CD14-positive monocyte (primary cell): Measurements from ENCODE around the gene STT3B. TPM values are rescaled to one million over a fixed set of nuclear protein-coding genes. Genes with fewer than 3 reads are reported as not detected.

ENCODE experiments used
- DNase-seq, 3 donors: peaks; one replicate each; pipeline ENCODE4 v3.0.0-alpha.2; 2011 to 2022
- H2AFZ ChIP-seq: 2 replicates; pipeline ENCODE4 v1.6.0; 2012; ENCODE audit warnings: mild to moderate bottlenecking, low read depth, low read length, inconsistent platforms; ENCODE audit not compliant: insufficient read depth, poor library complexity, severe bottlenecking
- H3K27ac ChIP-seq, 2 donors: 1 replicate in 1 of 2; 2 replicates in 1 of 2; pipeline ENCODE4 v1.5.1; 2012 to 2013; ENCODE audit warnings: low read length in 2 of 2, control low read depth in 1 of 2, inconsistent platforms in 1 of 2, low read depth in 1 of 2, mild to moderate bottlenecking in 1 of 2
- H3K27me3 ChIP-seq, 2 donors: one replicate each; pipeline versions ENCODE4 v1.6.0 to v1.6.1; 2011 to 2013; ENCODE audit warnings: low read length in 2 of 2; ENCODE audit not compliant: control insufficient read depth in 2 of 2, insufficient read depth in 2 of 2
- H3K36me3 ChIP-seq, 2 donors: replicated peaks in 1 of 2; 1 replicate in 1 of 2; 2 replicates in 1 of 2; pipeline versions ENCODE4 v1.5.1 to v1.6.1; 2012 to 2013; ENCODE audit warnings: low read length in 2 of 2, control low read depth in 1 of 2, inconsistent platforms in 1 of 2, mild to moderate bottlenecking in 1 of 2; ENCODE audit not compliant: insufficient read depth in 2 of 2, control insufficient read depth in 1 of 2
- H3K4me1 ChIP-seq, 2 donors: 1 replicate in 1 of 2; 2 replicates in 1 of 2; pipeline versions ENCODE4 v1.5.1 to v1.6.1; 2012 to 2013; ENCODE audit warnings: low read length in 2 of 2, control low read depth in 1 of 2, inconsistent platforms in 1 of 2, mild to moderate bottlenecking in 1 of 2, moderate library complexity in 1 of 2; ENCODE audit not compliant: insufficient read depth in 2 of 2, control insufficient read depth in 1 of 2
- H3K4me2 ChIP-seq: replicated peaks from 2 replicates; pipeline ENCODE3; 2012; ENCODE audit warnings: low read length, moderate library complexity, mild to moderate bottlenecking; ENCODE audit not compliant: poor library complexity, severe bottlenecking; ENCODE audit errors: extremely low read depth
- H3K4me3 ChIP-seq, 3 experiments: fragments of 200-600 bp in 1 of 3; sonication (generic) in 1 of 3; replicated peaks in 1 of 3; 1 replicate in 2 of 3; 2 replicates in 1 of 3; pipeline ENCODE4 v1.5.1; 2011 to 2013; ENCODE audit warnings: low read length in 3 of 3, mild to moderate bottlenecking in 3 of 3, control low read depth in 2 of 3, low read depth in 2 of 3, inconsistent platforms in 1 of 3, moderate library complexity in 1 of 3
- H3K79me2 ChIP-seq: 2 replicates; pipeline ENCODE4 v1.6.0; 2012; ENCODE audit warnings: mild to moderate bottlenecking, control low read depth, inconsistent platforms, low read length, moderate library complexity; ENCODE audit not compliant: insufficient read depth
- H3K9ac ChIP-seq: 2 replicates; pipeline ENCODE4 v1.6.0; 2017; ENCODE audit warnings: low read length, mild to moderate bottlenecking; ENCODE audit not compliant: insufficient read depth, poor library complexity, severe bottlenecking
- H3K9me3 ChIP-seq, 2 donors: replicated peaks in 1 of 2; 1 replicate in 1 of 2; 2 replicates in 1 of 2; pipeline versions ENCODE4 v1.5.1 to v1.6.1; 2012 to 2013; ENCODE audit warnings: low read length in 2 of 2, control low read depth in 1 of 2; ENCODE audit not compliant: control insufficient read depth in 1 of 2, insufficient read depth in 1 of 2
- H4K20me1 ChIP-seq: 2 replicates; pipeline ENCODE4 v1.6.0; 2012; ENCODE audit warnings: mild to moderate bottlenecking, low read length, control low read depth, moderate library complexity; ENCODE audit not compliant: insufficient read depth
- H3K27ac Mint-ChIP-seq, 7 donors: one replicate each; pipeline ENCODE4 v1.8.0; 2020; ENCODE audit warnings: mild to moderate bottlenecking in 7 of 7, mixed read lengths in 7 of 7, moderate library complexity in 6 of 7, inconsistent platforms in 2 of 7
- H3K27me3 Mint-ChIP-seq, 3 donors: one replicate each; pipeline ENCODE4 v1.8.0; 2021 to 2022; ENCODE audit warnings: low read depth in 3 of 3, mild to moderate bottlenecking in 3 of 3, mixed read lengths in 3 of 3, moderate library complexity in 3 of 3, inconsistent platforms in 1 of 3
- H3K36me3 Mint-ChIP-seq, 2 donors: one replicate each; pipeline ENCODE4 v1.8.0; 2020; ENCODE audit warnings: mixed read lengths in 2 of 2, inconsistent platforms in 1 of 2, mild to moderate bottlenecking in 1 of 2
- H3K4me1 Mint-ChIP-seq: one replicate; pipeline ENCODE4 v1.8.0; 2020; ENCODE audit warnings: mild to moderate bottlenecking, mixed read lengths
- H3K4me3 Mint-ChIP-seq, 2 donors: one replicate each; pipeline ENCODE4 v1.8.0; 2020; ENCODE audit warnings: mild to moderate bottlenecking in 2 of 2, mixed read lengths in 2 of 2, moderate library complexity in 1 of 2
- H3K9me3 Mint-ChIP-seq, 7 donors: one replicate each; pipeline ENCODE4 v1.8.0; 2020 to 2022; ENCODE audit warnings: mixed read lengths in 7 of 7, mild to moderate bottlenecking in 6 of 7, moderate library complexity in 6 of 7, inconsistent platforms in 2 of 7
- WGBS: methylation state at CpG from one replicate; pipeline ENCODE4 v1.1.5; 2013; ENCODE audit warnings: missing lambda C conversion rate; ENCODE audit not compliant: insufficient coverage; 5-methylcytosine and 5-hydroxymethylcytosine counted together
- intact Hi-C, 2 donors: fragments of 100-400 bp; cut with micrococcal nuclease; formaldehyde crosslinking; loops; one replicate each; pipeline versions ENCODE4 v1.15.0 to v1.15.1; 2023
- polyA plus RNA-seq, 3 donors: library from polyadenylated mRNA; depleted of rRNA in 1 of 3; unstranded in 2 of 3; stranded (reverse) in 1 of 3; fragments of 300-500 nt in 2 of 3; fragments of >200 nt in 1 of 3; fragmentation: Illumina TruSeq in 2 of 3; gene quantifications; 1 replicate in 2 of 3; 2 replicates in 1 of 3; pipeline ENCODE4 v1.2.3, GENCODE V29; 2012 to 2021
- TF ChIP-seq, protein P1 (sequence below): fragments of 200-600 bp; IDR thresholded peaks from one replicate; pipeline ENCODE4 v1.8.0; 2022; ENCODE audit warnings: antibody characterized with exemption, mild to moderate bottlenecking

Gene STT3B
- polyA plus RNA-seq, 3 donors = 47.3 to 97.0 (median 86.3) TPM

DNA sequence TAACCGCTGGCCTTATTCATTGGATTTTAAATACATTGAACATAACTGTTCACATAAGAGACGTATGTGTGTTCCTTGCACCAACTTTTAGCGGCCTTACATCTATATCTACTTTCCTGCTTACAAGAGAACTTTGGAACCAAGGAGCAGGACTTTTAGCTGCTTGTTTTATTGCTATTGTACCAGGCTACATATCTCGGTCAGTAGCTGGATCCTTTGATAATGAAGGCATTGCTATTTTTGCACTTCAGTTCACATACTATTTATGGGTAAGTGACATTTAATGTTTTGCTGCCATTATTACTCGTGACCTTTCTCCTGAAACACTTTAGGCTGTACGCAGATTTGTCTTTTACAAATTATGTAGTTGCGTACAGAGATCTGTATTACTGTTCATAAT lies 47.1 kb downstream of the STT3B start:
- Histone ChIP-seq H3K9ac (no peak overlapping the region), H3K4me2 (no peak overlapping the region), H2AFZ (no peak overlapping the region), H3K36me3 (peaks cover 22 to 45% of the 10 kb centered on the region in 2 donors), H3K27ac (no peak overlapping the region), H4K20me1 (peaks cover 70% of the 10 kb centered on the region), H3K79me2 (peaks cover 93% of the 10 kb centered on the region), H3K9me3 (no peaks in the 10 kb centered on the region), H3K4me1 (peaks cover 5 to 19% of the 10 kb centered on the region in 2 donors), H3K4me3 (no peak overlapping the region), H3K27me3 (no peaks in the 10 kb centered on the region)
- WGBS = no CpG with 5 or more reads among the region's 7 CpGs
- no peaks in the 10 kb centered on the region for H3K27me3 Mint-ChIP-seq
- H3K4me3 Mint-ChIP-seq = no peak overlapping the region
- no peak overlapping the region for H3K27ac Mint-ChIP-seq
- H3K4me1 Mint-ChIP-seq = peaks cover 29% of the 10 kb centered on the region
- H3K9me3 Mint-ChIP-seq = peaks cover 0 to 4% (median 1%) of the 10 kb centered on the region in 7 donors
- TF ChIP-seq, protein P1, sequence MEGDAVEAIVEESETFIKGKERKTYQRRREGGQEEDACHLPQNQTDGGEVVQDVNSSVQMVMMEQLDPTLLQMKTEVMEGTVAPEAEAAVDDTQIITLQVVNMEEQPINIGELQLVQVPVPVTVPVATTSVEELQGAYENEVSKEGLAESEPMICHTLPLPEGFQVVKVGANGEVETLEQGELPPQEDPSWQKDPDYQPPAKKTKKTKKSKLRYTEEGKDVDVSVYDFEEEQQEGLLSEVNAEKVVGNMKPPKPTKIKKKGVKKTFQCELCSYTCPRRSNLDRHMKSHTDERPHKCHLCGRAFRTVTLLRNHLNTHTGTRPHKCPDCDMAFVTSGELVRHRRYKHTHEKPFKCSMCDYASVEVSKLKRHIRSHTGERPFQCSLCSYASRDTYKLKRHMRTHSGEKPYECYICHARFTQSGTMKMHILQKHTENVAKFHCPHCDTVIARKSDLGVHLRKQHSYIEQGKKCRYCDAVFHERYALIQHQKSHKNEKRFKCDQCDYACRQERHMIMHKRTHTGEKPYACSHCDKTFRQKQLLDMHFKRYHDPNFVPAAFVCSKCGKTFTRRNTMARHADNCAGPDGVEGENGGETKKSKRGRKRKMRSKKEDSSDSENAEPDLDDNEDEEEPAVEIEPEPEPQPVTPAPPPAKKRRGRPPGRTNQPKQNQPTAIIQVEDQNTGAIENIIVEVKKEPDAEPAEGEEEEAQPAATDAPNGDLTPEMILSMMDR = no peak
- H3K36me3 Mint-ChIP-seq = peaks cover 39 to 54% of the 10 kb centered on the region in 2 donors
- intact Hi-C loops = loop anchor here in 1 of 2 donors (10.0 kb wide), 1 partner anchor 55 kb away; no protein-coding TSS in a partner anchor
- DNase-seq = no peak

DNA sequence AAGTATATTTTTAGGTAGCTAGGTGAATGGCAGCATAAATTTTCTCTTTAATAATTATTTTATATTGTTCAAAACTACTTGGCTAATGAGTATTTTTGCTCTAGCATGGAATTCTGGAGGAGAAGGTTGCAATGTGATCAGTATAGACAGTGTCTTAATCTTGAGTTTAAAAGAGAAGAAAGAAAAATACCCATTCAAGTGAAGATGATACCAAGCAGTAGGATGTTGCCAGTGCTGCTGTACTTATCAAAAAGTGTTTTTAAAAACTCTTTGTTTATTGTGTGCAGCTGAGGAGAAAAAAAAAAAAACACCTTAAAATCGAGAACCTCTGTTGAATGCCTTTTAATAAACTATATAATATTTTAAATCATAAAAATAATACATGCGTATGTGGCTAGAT lies 47.9 kb downstream of the STT3B start:
- H3K27ac Mint-ChIP-seq = no peak overlapping the region

More for the DNA sequence above, 47.9 kb downstream of the STT3B start:
- H3K9me3 ChIP-seq = no peaks in the 10 kb centered on the region
- intact Hi-C loops = no loop called here
- peaks cover 25 to 51% of the 10 kb centered on the region in 2 donors for H3K36me3 ChIP-seq
- H3K4me1 ChIP-seq = peaks cover 5 to 14% of the 10 kb centered on the region in 2 donors
- Mint-ChIP-seq H3K36me3 (peaks cover 43 to 60% of the 10 kb centered on the region in 2 donors), H3K9me3 (peaks cover 0 to 7% (median 1%) of the 10 kb centered on the region in 7 donors), H3K4me3 (no peak overlapping the region), H3K4me1 (peaks cover 22% of the 10 kb centered on the region), H3K27me3 (no peaks in the 10 kb centered on the region)
- TF ChIP-seq, protein P1 = no peak
- H3K9ac ChIP-seq = no peak overlapping the region
- no peak overlapping the region for H3K27ac ChIP-seq
- no peak overlapping the region for H3K4me2 ChIP-seq
- H3K4me3 ChIP-seq = no peak overlapping the region
- H3K27me3 ChIP-seq = no peaks in the 10 kb centered on the region
- peaks cover 67% of the 10 kb centered on the region for H4K20me1 ChIP-seq
- DNase-seq = no peak
- peaks cover 93% of the 10 kb centered on the region for H3K79me2 ChIP-seq
- H2AFZ ChIP-seq = no peak overlapping the region
- WGBS = no CpG with 5 or more reads among the region's 2 CpGs
